CD4-positive, alpha-beta T cell treated with Interleukin-1 beta for 1 hour (primary cell): ENCODE measurements around the gene TMOD3.
"Not testable (repeated sequence)": the region's sequence is repeated elsewhere in the genome, so short reads cannot be mapped to it uniquely, and the experiment has no call there.

Experiments
- DNase-seq, 2 donors: peaks; one replicate each; pipeline ENCODE4 v3.0.0-alpha.2; 2020 to 2022

Gene TMOD3

DNA sequence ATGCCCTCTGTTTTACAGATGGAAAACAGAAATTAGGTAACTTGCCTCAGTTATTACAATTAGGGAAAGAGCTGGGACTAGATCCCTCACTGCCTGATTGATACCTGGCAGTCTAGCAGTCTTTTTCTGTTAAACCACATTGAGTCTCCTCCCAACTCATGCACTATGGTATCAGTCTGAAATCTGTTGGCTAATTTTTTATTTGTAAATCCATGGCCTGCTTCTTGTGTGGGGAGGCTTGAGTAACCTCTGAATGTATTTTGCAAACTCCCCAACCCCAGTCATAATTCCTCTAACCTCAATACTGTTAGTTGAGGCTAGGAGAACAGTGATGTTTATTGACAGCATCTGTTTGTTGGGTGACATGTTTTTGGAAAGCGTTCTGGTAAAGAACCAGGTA, 35.9 kb downstream of the TMOD3 start:
- DNase-seq: no peak

DNA sequence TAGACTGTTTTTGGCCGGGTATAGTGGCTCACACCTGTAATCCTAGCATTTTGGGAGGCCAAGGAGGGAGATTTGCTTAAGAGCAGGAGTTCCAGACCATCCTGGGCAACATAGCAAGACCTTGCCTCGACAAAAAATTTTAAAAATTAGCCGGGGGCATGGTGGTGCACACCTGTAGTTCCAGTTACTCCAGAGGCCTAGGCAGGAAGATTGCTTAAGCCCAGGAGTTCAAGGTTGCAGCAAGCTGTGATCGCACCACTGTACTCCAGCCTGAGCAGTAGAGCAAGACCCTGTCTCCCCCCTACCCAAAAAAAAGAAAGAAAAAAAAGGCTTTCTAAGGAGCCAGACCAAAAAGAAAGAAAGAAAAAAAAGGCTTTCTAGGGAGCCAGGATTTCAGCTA, 36.7 kb downstream of the TMOD3 start:
- no peak for DNase-seq

DNA sequence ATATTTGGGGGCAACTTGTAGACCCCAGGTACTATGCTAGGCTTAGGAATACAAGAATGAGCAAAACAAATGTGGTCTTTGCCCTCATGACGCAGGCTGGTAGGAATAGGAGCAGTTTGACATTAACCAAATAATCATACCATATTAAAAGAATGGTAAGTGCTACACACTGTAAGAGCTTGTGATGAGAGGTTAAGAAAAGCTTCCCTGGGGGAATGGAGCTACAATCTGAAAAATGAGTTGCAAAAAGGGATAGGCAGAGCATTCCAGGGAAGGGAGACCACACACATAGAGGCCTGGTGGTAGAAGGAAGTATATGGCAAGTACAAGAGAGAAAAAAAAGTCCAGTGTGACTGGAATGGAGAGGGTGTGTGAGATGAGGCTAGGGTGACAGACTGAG, 37.3 kb downstream of the TMOD3 start:
- DNase-seq: no peak

DNA sequence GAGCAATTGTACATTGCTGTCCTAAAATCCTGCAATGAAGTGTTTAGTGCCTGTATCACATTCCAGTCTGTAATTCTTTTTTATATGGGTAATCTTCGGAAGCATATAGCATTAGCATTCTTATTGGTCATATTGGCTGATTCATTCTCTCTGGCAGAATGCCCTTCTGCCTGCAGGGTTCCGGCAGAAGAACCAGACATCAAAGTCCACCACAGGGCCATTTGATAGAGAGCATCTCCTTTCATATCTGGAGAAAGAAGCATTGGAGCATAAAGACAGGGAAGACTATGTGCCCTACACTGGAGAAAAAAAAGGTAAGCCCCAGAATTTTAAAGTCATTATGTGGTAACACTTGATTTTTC, 39.6 kb downstream of the TMOD3 start:
- no peak for DNase-seq

DNA sequence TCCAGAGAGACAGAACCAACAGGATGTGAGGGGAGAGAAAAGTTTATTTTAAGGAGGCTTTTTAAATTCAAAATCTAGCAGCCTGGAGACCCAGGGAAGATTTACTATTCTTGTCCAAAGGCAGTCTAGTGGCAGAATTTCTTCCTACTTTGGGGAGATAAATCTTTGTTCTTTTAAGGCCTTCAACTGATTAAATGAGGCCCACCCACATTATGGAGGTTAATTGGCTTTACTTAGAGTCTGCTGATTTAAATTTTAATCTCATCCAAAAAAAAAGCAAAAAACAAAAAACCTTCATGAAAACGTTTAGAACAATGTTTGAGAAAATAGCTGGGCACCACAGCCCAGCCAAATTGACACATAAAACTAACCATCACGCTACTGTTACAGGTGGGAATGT, 41.3 kb downstream of the TMOD3 start:
- no peak for DNase-seq

DNA sequence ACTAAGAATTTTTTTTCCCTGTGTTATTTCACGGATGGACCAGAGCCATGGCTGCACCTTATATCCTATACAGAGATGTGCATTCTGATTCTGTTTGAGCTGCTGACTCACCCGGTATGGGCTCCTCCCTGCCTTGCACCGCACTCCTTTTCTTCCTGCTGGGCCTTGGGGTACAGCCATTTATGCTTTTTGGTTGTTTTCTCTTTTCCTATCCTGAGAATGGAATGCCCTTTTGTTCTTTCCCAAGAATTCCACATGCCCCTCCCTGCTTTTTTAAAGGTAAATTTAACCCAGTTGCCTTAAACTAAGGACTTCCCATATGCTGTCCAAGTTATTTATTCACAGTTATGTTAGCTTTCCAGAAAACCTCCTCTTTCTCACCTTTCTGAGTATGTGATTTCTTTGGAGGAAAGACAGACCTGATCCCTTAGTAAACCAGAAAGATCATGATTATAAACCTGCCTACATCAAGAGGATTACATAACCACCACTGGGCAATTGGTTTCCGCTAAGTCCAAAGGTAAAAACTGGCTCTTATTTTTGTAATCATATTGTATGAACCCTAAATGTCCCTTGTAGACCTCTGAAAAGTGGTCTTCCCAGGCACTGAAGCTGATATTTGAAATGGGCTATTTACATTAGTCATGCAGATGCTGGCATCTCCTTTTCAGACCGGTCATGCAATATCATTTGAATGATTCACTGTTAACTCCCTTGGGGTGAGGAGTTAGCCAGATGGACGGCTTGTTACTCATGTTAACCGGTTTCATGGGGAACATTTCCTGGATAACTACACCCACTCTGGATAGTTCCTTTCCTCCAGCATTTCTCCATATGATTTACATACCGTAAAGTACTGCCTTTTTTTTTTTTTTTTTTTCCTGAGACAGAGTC, 45.5 kb downstream of the TMOD3 start:
- no peak for DNase-seq

DNA sequence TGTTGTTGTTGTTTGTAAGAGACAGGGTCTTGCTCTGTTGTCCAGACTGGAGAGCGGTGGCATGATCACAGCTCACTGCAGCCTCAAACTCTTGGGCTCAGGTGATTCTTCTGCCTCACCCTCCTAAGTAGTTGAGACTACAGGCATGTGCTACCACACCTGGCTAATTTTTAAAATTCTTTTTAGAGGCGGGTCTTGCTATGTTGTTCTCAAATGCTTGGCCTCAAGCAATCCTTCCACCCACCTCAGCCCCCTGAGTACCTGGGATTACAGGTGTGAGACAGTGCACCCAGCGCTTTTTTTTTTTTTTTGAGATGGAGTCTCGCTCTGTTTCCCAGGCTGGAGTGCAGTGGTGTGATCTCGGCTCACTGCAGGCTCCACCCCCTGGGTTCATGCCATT, 46.7 kb downstream of the TMOD3 start:
- no peak for DNase-seq

DNA sequence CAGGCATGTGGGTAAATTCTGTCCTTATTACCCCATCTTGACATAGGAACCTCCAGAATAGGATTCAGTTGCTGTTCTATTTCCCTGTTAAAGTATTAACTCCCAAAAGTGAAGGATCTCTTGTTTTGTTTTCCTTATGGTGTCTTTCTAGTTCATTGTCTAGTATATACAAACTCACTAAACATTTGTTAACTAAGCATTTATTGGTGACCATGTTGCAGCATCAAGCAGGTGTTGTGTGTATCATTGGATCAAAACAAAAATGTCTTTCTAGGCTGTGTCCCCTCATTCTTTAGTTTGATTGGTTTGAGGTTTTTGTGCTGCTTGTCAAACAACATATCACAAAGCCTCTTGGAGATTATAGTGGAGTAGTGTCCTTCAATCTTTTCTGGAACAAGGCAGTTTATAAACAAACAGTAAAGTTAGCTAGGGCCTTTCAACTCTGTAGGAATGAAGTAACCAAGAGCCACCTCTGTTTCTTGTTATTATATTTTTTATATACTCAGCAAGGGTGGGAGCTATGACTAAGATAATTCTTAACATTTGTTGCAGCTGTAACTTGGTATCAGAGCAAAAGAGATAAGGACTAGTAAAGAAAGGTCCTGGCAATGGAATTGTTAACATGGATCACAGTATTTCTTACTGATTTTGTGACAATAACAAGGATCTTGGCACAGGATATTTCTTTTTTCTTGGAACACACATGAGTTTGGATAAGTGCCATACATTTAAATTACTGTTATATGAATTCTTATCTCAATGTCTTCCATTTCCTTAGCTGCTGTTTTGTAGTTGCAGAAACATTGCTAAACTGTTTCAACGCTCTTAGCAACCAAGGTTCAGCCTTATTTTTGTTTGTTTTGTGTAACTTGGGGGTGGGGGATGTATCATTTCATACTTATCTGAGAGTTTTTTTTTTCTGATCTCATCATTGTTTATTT, 49.3 kb downstream of the TMOD3 start:
- peak in 1 of 2 donors; percentile 26 for DNase-seq

DNA sequence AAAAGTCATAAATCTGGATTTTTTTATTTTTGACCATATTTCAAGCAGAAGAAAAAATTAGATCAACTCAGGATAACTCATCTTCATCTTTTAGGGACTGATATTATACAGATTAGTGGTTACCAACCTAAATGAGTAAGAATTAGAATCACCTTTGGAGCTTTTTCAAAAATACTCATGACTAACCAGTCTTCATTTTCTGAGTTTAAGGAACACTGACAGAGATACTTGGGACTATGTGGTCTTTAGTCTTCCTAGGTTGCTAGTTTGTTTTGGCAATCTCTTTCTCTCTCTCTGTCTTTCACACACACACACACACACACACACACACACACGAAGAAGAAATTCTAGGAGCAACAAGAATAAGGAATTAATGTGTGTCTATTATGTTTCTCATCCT, 50.1 kb downstream of the TMOD3 start:
- no peak for DNase-seq

DNA sequence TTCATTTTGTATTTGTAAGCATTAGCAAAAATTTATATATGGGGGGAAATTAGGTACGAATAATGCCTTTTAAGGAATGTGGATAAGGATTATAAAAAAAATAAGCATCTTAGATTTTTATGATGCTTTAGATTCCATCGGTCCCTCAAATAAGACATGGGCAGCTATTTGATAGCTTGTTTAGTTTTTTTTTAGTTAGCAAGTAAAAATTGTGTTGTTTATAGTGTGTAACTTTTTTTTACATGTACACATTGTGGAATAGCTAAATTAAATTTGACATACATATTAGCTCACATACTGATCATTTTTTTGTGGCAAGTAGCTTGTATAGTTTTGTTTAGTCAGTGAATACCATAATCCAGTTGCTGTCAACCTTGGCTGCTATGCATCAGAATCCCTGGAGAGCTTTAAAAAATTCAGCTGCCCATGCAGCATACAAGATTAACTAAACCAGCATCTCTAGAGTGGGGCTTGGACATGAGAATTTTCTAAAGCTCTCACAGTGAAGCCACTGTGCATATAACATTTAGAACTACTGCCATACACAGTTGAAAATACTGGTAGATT, 53.9 kb downstream of the TMOD3 start:
- no peak for DNase-seq

DNA sequence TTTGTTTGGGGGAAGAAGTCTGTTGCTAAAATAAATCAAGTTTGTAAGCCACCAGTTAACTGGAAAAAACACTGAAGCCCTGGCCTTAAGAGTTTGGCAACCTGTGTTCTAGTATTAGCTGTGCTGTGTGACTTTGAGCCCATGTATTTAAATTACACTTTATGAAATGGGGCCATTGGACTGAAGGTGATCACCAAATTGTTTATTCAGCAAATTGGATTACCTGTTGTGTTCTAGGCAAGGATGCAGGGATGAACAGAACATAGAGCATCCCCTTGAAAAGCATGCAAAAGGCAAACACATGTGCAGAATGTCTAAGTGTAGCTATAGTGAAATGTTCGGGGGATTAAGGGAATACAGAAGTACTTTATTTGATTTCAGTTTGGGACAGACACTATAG, 54.6 kb downstream of the TMOD3 start:
- no peak for DNase-seq

DNA sequence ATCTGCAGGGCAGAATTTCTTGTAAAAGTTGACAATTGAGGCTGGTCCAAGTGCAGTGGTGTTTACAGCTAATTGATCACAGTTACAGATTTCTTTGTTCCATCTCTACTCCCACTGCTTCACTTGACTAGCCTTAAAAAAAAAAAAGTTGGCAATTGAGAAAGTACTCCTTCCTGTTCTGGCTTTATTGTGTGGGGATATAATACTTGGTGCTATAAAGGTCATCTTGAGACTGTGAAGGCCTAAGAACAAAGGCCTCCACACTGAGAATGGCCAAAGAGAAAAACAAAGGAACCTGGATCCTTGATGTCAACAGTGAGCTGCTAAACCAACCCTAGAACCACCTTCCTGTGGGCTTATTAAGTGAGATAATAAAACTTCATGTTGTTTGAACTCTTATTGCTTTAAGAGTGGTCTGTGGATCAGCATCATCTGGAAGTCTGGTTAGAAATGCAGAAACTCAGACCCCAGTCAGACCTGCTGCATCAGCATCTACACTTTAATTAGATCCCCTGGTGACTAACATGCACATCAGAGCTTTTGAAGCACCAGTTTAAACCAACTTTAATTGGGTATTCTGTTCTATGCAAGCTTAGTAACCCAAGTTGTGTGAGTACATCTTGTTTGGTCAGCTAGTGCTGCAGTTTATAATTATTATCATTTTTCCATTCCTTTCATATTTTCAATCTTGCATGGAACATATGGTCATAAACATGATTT, 55.2 kb downstream of the TMOD3 start:
- DNase-seq: no peak

DNA sequence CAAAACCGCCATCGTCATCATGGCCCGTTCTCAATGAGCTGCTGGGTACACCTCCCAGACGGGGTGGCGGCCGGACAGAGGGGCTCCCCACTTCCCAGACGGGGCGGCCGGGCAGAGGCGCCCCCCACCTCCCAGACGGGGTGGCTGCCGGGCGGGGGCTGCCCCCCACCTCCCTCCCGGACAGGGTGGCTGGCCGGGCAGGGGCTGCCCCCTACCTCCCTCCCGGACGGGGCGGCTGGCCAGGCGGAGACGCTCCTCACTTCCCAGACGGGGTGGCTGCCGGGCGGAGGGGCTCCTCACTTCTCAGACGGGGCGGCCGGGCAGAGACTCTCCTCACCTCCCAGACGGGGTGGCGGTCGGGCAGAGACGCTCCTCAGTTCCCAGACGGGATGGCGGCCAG, 56.3 kb downstream of the TMOD3 start:
- not testable (repeated sequence) for DNase-seq

DNA sequence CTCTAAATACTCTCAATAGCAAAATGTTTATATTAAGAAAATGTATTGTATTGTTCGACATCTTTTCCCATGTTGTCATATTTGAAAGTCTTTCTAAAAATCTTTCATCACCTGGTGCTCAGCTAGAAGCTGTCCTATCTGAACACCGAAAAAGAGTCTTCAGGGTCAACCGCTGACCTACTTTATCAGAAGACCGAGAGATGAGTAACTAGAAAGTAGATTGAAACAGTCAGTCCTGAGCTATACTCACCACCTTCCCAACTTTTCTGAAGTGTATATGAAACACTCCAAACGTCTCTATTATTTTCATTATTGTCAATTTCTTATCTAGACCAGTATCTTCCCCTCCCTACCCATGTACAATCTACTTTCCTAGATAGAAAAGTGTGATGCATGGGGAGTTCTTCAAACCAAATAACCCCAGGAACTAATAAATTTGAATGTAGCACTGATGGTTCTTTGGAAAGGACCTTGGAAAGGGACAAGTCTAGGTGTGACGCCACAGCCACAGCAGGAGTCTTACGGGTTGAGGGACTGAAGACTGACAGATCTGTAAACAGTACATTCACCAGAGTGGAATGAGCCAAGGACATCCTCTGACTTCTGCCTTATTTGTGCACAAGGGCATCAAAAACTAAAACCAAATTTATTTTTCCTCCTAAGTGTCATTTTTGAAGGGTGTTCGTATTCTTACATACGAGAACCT, 58.6 kb downstream of the TMOD3 start:
- no peak for DNase-seq

DNA sequence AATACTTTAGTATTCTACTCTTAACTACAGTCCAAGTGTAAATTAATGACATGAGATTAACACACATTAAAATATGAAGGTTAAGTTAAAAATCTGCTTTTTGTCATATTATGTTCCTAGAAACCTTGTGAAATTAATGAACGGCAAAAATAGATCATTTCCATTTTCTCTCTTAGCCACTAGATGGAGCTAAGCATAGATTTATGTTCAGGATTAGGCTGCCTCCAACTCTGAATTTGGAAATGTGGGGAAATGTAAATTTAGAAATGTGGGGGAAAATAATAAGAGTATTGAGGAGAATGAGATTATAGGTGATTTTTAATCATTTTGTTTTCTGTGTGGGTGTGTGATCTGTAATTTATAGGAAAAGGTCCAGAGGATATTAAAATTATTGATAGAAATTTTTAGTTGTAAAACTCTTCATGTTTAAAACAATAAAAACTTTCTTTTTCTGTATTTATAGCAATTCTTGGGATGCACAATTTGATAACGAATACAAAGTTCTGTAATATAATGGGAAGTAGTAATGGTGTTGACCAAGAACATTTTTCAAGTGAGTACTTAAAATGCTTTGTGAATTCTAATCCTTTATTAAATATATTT, 59.2 kb downstream of the TMOD3 start:
- peak in 1 of 2 donors; percentile 22 for DNase-seq

DNA sequence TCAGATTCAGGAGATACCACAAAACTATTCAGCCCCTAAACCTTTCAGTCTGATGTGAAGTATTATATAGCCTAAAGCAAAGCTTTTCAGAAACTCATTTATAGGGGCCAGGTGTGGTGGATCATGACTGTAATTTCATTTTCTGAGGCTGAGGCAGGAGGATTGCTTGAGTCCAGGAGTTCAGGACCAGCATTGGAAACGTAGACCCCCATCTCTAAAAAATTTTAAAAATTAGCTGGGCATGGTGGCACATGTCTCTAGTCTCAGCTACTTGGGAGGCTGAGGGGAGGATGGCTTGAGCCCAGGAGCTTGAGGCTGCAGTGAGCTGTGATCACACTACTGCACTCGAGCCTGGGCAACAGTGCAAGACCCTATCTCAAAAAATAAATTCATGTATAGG, 60.0 kb downstream of the TMOD3 start:
- no peak for DNase-seq

DNA sequence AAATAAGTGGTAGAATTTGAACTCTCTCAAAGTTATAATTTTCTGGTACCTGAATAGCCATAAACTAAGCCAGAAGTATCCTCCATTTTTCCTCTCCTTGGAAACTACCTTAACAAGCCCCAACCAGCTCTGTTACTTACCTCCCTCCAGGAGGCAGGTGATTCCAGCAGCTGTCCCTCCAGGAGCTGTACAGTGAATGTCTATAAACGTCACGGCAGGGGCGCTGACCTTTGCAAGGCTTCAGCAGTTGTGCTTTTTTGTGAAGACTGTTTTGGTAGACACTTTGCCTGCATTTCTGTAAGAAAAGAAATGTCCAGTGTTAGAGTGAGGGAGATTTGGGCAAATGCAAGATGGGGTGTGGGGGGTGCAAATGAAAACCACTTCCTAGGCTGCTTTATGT, 75.0 kb downstream of the TMOD3 start:
- DNase-seq: no peak

DNA sequence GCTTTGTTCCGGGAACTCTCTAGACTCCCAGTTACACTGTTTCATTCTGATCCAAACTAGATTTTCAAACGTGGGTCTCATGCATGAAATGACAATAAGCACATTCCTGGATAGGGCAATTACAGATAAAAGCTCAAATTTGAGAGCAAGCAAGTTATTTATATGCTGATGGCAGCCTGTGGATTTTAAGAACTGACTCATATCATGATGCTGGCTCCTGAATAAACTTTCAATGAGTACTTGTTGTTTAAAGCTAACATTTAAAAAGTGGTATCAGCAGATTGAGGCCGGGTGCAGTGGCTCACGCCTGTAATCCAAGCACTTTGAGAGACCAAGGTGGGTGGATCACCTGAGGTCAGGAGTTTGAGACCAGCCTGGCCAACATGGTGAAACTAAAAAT, 75.5 kb downstream of the TMOD3 start:
- DNase-seq: no peak

DNA sequence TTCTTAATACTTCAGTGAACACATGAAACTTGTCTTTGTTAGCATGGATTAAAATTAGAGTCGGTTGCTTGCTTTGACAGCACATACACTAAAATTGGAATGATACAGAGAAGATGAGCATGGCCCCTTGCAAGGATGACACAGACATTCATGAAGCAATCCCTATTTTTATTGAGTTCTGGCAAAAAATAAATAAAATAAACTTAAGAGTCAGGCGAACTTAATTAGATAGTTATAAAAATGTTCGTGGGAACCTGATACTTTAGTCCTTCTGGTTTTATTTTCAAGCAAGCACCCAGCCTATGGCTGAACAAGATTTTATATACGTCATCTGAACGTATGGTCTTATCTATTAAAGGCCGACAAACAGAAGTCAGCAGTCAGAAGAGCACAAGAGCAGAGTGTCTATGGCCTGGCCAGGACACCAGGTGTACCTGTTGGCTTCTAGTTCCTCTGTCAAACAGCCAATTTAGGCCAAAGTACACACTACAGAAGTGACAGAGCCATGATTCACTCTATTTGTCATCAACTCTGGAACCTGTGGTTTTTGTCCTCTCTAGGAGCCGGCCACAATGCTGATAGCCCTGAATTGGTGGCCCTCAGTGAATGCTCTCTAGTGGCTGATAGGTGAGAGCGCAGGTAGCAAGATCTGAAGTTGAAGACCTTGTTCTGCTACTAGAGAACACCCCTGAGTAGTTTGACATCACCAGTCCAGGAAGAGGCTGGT, 77.8 kb downstream of the TMOD3 start:
- no peak for DNase-seq

DNA sequence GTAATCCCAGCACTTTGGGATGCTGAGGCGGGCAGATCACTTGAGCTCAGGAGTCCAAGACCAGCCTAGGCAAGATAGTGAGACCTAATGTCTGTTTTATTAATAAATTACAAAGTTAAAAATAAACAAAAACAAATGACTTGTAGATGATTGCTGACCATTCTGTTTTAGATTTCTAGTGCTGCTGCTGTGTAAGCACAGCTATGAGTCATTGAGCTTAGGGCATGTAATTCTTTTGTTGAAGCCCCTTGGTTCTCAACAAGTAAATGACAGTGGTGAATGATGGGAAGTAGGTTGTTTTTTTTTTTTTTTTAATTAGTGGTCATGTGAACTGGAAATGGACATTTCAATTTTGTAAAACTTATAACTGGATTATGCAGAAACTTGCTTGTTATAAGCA, 78.9 kb downstream of the TMOD3 start:
- DNase-seq: no peak

DNA sequence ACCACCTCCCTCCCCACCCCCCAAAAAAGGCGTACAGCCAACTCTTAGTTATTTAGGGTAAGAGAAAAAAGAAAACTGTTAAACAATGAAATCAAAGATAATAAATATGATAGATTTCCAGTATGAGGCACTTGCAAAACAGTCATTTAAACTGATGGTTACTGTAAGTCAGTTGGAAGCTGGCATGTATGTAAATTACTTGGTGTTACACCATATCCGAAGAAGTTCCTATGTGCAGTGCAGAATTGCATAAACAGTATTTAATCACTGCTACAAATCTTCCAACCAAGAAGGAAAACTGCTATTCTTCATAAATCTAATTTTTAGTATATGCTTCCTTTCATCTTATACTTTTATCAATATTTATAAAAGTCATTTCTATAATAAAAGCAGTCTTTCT, 80.1 kb downstream of the TMOD3 start:
- DNase-seq: no peak
